DMS79 (cell line): ENCODE measurements around the gene HTR1D.
"Not testable (repeated sequence)": the region's sequence is repeated elsewhere in the genome, so short reads cannot be mapped to it uniquely, and the experiment has no call there.

Experiments used
- DNase-seq: peaks from one replicate; lab custom pipeline; 2025; lab: John Stamatoyannopoulos, UW

Gene HTR1D, protein sequence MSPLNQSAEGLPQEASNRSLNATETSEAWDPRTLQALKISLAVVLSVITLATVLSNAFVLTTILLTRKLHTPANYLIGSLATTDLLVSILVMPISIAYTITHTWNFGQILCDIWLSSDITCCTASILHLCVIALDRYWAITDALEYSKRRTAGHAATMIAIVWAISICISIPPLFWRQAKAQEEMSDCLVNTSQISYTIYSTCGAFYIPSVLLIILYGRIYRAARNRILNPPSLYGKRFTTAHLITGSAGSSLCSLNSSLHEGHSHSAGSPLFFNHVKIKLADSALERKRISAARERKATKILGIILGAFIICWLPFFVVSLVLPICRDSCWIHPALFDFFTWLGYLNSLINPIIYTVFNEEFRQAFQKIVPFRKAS

DNA sequence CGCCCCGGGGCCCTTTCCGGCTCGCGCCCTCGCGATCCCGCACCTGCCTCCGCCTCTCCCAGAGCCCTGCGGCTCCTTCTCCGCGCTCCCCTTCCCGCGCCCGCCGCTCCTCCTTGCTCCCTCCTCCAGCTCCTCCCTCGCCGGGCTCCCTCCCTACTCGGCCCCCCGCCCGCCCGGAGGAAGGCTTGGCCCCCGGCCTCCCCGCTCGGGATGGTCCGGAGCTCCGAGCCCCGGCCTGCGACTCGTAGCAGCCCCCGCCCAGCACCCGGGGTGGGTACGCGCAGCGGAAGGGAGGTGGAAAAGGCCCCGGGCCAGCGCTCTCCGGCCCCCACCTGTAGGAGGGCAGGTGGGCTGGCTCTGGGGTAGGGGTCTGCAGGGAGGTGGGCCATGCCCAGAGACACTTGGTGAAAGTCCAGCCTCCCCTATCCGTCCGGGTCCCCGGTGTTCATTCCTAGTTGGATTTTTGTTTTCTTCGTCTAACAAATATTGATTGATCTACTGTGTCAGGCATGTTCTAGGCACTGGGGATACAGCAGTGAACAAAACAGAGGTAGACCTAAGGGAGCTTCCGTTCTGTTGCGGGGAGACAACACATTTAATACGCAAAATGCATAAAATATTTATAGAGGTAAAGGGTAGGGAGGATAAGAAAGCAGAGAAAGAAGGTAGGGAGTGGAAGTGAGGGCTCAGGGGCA is at the start of gene HTR1D:
HTR1D (minus strand) TSS at position 82 of the 695 bp plus-strand sequence. CDS start 23,283 bp downstream, outside the sequence.
- DNase-seq, result peak; percentile 22

DNA sequence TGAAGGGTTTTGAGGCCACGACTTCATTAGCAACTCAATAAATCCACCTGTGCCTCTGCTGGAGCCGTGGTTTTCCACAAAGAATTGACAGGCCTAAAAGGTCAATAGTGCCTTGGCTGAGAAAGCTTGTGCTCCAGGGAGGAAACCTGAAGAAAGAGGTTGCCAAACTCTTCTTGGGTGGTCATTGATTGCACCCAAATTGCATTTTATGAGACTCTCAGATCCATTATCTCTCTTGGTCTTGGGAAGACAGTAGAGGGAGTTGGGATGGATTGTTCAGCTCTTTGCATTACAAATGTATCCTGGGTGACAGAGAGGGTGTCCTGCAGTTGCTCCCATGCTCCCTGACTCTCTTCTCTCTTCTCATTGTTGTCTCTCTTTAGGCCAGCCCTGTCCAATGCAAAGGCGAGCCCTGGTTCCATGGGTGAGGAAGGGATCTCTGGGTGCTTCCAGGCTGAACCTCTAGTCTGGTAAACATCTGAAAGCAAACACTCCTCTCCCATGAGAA is 46.1 kb upstream of the HTR1D start:
- no peak for DNase-seq

DNA sequence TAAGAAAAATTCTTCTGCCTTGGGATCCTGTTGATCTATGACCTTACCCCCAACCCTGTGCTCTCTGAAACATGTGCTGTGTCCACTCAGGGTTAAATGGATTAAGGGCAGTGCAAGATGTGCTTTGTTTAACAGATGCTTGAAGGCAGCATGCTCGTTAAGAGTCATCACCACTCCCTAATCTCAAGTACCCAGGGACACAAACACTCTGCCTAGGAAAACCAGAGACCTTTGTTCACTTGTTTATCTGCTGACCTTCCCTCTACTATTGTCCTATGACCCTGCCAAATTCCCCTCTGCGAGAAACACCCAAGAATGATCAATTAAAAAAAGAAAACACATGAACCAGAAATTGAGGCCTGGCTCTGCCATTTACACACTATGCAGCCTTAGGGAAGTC is 40.8 kb upstream of the HTR1D start:
- DNase-seq, result not testable (repeated sequence)

DNA sequence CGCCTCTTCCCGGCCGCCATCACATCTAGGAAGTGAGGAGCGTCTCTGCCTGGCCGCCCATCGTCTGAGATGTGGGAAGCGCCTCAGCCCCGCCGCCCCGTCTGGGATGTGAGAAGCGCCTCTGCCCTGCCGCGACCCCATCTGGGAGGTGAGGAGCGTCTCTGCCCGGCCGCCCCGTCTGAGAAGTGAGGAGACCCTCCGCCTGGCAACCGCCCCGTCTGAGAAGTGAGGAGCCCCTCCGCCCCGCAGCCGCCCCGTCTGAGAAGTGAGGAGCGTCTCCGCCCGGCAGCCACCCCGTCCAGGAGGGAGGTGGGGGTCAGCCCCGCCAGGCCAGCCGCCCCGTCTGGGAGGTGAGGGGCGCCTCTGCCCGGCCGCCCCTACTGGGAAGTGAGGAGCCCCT is 40.1 kb upstream of the HTR1D start:
- DNase-seq, result not testable (repeated sequence)

DNA sequence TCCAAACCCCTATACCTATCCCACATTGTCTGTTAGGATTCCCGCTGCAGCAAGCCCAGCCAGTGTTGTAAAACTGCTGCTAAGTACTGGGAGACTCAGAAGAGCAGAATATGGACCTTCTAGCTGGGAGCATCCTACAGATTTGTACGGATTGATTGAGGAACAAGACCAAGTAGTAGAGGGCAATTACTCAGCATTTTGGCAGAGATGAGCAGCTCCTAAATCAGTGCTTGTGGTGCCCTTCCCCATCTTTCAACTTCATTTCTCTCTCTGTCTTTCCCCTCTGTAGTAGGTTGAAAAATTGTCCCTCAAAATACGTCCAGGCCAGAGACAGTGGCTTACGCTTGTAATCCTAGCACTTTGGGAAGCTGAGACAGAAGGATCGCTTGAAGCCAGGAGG is 37.3 kb upstream of the HTR1D start:
- no peak for DNase-seq

DNA sequence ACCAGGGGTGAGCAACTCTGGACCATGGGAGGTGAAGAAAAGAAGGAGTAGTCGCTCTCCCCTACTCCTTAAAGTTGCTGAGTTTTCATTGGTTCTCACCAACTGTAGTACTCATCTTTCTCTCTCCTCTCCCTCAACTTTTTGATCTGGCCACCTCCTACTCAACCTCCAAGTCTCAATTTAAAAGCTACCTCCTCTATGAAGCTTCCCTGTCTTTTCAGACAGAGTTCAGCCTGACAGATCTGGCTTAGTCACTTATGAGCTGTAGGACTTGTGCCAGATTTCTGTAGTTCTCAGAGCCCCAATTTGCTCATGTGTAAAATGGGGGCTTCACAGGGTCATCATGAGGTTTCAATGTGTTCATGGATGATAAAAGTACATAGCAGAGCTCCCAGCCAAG is 34.5 kb upstream of the HTR1D start:
- no peak for DNase-seq

DNA sequence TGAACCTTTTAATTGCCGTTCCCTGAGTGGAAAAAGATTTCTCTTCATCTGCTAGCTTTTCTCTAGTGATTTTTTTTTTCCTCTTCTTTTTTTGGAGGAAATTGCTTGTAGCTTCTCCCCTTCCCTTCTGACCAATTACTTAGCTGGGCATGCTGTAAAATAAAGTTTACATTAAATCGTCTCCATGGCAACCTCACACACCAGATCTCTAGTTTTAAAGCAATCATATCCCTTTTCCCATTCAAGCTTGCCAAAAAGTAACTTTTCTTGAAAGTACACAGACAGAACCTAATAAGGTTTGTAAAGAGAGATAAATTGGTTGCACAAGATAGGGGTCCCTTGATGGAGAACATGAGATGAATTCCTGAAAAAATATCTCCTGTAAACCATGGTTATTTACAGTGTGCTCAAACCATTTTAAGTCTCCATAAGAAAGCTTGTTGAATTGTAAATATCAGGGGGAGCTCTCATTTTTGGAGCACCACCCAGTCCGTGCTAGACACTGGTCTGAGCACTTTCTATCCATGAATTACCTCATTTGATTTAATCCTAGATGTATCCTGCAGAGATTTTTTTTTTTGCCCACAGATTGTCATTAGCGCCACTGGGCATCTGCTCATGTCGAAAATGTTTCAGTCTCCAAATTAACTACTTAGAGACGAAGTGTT is 32.6 kb upstream of the HTR1D start:
- DNase-seq, result no peak

DNA sequence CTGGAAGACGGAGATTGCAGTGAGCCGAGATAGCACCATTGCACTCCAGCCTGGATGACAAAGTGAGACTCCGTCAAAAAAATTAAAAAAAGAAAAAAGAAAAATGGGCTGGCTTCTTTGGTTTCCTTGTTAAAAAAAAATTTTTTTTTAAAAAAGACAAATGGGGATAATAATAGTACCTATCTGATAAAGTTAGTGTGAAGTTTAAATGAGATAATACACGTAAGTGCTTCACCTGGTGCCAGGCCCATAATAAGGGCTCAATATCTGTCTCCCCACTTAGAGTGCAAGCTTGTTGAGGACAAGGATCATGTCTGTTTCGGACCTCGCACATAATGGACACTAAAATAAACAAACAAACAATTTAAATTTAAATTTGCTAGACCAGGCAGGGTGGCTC is 30.0 kb upstream of the HTR1D start:
- DNase-seq, result no peak

DNA sequence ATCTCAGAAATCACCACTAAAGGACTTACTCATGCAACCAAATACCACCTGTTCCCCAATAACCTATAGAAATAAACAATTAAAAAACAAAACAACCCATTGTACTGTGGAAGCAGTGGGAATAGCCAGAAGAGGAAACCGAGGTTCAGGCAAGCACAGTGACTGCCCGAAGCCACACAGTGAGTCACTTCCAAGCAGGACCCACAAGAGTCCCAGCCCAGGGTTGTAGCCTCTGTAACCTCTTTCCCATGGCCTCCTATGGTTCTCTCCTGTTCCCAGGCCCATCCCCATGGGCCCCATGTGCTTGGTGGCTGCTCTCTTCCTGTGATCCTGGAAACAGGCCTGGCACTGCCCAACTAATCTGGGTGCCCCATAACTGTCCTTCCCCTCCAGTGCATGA is 29.0 kb upstream of the HTR1D start:
- no peak for DNase-seq

DNA sequence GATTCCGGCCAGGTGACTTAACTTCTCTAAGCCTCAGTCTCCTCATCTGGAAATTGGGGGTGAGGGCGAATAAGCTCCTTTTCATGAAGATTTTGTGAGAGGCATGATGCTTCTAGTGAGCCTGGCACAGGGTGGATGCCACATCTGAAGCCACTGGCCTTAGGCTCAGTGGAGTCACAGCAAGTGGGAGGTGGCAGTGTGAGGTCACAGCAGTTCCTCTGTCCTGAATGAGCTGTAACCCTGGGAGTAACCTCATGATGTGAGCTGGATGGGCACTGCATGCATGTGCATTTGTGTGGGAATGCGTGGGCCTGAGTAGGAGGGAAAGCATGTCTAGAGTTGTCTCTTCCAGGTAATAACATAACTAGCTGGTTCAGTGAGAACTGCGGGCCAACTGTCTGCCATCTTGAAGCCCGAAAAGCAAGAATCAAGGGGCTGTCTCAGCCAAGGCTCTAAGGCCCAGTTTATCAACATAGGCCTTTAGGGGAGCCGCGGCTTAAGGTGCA is 27.0 kb upstream of the HTR1D start:
- no peak for DNase-seq

DNA sequence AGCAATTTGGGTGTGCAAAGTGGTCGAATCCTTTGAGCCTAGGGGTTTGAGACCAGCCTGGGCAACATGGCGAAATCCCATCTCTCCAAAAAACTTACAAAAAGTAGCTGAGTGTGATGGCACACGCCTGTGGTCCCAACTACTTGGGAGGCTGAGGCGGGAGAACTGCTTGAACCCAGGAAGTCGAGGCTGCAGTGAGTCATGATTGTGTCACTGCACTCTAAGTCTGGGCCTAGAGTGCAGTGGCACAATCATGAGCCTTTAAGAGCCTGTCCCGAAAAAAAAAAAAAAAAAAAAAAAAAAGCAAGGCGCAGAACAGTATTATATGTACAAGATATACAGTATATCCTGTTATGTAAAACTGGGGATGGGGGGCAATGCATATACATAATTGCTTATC is 25.1 kb upstream of the HTR1D start:
- no peak for DNase-seq

DNA sequence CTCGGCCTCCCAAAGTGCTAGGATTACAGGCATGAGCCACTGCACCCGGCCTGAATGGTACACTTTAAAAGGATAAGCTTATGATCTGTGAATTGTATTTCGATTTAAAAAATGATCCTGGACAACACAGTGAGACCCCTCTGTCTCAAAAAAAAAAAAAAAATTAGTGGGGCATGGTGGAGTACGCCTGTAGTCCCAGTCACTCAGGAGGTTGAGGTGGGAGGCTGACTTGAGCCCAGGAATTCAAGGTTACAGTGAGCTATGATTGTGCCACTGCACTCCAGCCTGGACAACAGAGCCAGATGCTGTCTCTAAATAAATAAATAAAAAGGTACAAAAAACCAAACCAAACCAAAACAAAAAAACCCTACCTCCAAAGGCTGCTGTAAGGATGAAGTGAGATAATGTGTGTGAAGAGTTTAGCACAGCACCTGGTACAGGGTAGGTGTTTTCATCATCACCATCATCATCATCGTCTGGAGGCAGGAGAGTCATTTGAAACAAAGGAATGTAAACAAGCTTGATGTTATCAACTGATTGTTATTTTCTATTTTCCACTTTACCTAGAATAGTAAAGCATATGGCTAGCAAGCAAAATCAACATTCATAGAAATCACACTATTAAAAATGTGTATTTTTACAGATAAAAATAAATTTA is 22.5 kb upstream of the HTR1D start:
- DNase-seq, result no peak

DNA sequence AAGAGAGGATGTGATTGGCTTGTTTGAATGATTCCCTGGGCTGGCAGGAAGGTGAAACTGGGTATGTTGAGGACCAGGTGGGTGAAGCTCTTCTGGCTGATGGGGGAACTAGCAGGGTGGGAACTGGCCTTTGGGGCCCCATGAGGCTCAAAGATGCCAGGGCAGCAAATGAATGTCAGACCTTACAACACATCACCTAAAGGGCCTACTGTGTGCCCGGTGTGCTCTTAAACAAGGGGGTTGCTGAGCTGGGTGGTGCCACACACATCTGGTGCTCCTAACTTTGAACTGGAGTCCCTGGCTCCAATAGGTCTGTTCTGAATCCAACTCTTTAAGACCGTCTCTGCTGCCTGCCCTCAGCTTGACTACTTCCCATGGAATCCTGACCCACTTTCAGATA is 21.3 kb upstream of the HTR1D start:
- no peak for DNase-seq

DNA sequence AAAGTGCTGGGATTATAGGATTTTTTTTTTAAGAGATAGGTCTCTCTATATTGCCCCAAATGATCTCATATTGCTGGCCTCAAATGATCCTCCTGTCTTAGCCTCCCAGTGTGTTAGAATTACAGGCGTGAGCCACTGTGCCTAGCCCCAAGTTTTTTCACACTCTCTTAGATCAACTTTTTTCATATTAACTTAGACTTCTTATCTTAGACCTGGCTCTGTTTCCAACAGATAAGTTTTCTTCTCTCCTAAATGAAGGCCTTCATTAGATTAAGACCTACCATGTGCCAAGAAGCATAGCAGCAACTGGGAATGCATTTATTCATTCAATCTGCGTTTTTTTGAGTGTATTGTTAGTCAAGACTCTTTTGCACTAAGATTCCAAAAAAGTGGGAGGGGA is 20.2 kb upstream of the HTR1D start:
- no peak for DNase-seq

DNA sequence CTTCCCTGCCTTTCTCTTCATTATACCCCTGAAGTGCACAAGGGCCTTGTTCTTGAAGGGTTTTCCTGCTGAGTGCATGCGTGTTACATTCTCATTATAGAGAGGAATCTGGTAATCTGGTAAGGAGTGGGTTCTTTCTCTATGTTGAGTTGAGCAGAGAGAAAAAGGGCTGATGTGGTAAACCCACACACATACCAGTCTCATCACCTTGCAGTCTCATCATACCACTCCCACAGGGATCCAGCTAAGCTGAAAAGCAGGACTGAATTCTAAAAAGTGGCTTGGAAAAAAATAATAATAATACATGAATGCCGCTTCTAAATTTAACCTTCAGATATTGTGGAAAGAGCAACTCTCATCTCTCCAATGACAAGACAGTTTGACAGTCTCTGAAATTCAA is 10.5 kb upstream of the HTR1D start:
- DNase-seq, result no peak

DNA sequence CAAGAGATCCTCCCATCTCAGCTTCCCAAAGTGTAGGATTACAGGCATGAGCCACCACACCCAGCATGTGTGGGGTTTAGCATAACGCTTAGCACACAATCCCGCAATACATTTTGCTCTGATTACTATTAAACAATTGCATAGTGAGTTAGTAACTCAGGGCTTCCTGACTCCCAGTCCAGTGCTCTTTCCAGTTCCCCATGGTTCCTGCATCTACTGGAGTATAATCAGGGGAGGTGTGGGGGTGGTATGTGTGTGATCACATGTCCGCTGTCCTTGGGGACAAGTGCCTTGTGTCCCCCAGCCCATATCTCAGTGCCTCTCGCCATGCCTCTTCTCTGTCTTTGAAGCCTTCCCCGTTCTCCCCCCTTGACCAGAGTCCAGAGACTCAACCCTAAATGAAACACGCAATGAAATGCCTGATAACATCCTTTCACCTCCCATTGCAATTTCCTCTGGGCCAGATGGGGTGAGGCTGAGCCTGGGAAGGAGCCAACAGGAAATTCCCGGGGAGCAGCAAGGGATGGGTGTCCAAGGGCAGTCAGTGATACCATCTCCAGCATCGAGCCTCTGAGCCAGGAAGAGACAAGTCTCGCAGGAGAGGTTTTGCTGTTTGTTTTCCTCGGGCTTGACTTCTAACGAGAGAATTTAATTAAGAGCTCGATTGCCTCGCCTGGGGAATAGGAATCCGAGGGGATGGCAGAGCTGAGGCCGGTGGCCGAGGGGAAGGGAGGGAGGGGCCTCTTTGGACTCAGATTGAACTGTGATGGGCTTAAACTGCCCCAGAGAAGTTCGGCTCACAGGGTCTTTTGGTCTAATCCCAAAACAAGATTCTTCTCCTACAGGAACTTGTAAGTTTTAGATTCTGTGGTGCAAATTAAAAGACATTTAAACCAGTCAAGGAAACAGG is 7.7 kb upstream of the HTR1D start:
- DNase-seq, result no peak

DNA sequence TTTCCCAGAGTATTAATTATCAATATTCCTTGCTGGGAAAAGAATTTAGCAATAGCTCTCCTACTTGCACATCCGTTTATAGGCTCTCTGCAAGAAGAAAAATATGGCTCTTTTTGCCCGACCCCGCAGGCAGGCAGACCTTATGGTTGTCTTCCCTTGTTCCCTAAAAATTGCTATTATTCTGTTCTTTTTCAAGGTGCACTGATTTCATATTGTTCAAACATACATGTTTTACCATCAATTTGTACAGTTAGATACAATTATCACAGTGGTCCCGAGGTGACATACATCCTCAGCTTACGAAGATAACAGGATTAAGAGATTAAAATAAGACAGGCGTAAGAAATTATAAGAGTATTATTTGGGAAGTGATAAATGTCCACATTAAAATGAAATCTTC is 6.7 kb upstream of the HTR1D start:
- DNase-seq, result not testable (repeated sequence)

DNA sequence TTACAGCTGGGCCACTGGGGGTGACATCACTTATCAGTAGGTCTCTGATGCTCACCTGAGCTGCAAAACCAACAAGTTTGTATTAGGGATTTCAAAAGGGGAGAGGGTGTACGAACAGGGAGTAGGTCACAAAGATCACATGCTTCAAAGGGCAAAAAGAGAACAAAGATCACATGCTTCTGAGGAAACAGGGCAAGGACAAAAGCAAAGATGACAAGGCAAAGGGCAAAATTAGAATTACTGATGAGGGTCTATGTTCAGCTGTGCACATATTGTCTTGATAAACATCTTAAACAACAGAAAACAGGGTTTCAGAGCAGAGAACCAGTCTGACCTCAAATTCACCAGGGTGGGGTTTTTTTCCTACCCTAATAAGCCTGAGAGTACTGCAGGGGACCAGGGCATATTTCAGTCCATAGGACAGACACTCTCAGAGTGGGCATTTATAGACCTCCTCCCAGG is 6.2 kb upstream of the HTR1D start:
- DNase-seq, result not testable (repeated sequence)

DNA sequence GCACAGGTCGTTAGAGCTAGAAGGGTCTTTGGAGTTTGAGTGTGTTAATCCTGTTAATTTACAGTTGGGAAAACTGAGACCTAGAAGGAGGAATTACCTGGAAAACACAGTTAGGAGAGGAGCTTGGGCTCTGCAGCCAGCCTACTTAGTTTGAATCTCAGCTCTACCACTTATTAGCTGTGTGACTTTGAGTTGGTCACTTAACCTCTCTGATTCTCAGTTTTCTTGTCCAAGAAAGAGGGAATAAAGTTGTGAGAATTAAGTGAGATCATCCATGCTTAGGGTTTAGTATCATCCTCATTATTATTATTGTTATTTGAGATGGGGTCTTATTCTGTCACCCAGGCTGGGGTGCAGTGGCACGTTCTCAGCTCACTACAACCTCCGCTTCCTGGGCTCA is 5.4 kb upstream of the HTR1D start:
- no peak for DNase-seq

DNA sequence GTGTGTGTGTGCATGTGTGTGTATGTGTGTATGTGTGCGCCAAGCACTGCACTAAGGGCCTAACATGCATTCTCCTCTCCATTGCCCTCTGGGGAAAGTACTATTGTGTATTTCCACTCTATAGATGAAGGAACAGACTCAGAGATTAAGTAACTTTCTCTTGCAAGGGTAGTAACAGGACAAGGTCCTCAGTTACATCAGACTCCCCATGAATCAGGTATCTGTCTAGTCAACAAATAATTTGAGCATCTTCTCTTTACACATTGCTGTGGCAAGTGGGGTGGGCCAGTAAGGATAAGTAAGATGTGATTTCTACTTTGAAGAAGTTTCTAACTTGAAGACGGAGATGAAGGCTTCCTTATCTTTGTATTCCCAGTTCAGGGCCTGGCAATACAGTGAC is 5.0 kb upstream of the HTR1D start:
- no peak for DNase-seq

DNA sequence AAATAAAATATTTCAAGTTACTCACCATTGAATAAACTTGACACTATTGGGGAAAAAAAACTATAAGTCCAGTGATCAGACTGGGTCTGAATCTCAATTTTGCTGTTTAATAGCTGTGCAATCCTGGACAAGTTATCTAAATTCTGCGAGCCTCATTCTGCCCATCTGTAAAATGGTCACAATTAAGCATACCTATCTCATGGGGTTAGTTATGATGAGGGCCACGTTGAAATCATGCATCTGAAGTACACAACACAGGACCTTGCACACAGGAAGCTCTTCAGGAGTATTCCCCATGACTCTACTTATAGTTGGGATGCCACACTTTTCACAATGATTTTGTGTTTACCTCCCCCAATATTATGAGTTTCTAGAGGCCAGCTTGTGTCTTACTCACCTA is 3.8 kb upstream of the HTR1D start:
- no peak for DNase-seq
